GM19438 (cell line): ENCODE results near the gene KCNH3.
"Not testable (repeated sequence)": the region's sequence is repeated elsewhere in the genome, so short reads cannot be mapped to it uniquely, and the experiment has no call there.

Experiments used
- ATAC-seq: cut with Tn5 transposase; IDR thresholded peaks from one replicate; pipeline ENCODE4 v1.9.1; 2021; ENCODE audit warnings: low read depth; ENCODE audit not compliant: unreplicated experiment

KCNH3 gene

DNA sequence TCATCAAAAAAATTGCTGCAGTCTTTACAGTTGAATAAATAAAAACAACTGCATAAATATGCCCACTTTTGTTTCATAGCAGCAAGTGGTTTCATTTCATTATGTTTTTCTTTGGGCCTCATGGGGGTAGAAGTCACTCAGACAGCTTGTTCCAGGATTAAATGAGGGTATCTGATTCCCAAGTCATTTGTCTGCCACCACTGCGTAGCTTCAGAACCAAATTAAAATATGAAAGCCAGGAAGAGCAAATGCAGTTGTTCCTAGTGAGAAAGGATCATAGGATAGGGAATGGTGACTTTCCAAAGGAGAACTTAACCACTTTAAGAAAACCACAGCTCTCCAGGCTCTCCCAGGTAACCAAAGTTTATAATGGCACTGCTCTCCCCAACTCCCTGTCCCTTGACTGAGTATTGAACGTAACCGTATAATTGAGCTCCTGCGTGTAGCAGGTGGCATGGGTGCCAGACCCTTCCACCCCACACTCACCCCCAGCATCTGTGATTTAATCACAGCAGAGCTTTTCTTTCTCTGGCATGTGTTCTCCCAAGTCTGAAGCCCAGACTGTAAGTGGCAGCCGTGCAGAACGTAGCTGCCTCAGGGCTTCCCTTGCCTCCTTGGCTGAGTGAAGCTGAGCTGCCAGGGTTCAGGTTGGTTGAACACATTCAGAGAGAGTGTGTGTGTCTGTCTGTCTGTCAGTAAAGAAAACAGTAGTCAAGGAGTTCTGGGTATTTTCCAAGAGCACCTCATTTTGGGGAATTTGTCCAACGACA is 11.3 kb upstream of the KCNH3 start:
- ATAC-seq: no peak

DNA sequence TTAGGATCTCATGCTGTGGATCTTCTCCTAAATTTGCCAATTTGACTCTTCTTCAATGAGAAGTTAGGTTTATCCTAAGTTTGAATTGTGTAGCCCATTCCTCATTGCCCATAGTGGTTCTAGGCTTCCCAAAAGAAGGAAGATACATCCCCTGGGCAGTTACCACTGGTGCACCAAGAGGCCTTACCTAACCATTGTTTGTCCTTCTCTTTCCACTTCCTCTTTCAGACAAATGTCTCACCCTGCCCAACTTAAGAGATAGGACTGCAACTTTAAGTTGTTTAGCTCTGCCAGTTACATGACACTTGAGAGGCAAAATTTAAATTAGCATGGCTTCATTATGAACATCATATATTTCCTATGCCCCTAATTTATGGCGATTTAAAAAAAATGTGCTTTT is 9.4 kb upstream of the KCNH3 start:
- no peak for ATAC-seq

- no peak for ATAC-seq
Observed at GRCh38 chr12:49531745-49532144, 7.1 kb upstream of the KCNH3 start.

- no peak for ATAC-seq
Observed at GRCh38 chr12:49533331-49533730, 5.5 kb upstream of the KCNH3 start.

DNA sequence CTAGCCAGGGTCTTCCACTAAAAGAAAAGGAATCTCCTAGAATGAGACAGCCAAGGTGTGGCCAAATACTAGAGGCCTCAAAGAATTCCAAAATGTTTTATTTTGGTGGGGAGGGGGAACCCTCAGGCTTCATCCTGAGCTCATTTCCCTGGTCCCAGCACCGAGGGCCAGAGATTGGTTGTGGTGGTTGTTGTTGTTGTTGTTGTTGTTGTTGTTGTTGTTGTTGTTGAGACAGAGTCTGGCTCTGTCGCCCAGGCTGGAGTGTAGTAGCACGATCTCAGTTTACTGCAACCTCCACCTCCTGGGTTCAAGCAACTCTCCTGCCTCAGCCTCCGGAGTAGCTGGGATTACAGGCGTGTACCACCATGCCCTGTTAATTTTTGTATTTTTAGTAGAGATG is 4.7 kb upstream of the KCNH3 start:
- not testable (repeated sequence) for ATAC-seq

- ATAC-seq: no peak
Observed at GRCh38 chr12:49534731-49535278, 4.0 kb upstream of the KCNH3 start.

GRCh38 chr12:49535921-49536525 is 2.8 kb upstream of the KCNH3 start:
- ATAC-seq: no peak

DNA sequence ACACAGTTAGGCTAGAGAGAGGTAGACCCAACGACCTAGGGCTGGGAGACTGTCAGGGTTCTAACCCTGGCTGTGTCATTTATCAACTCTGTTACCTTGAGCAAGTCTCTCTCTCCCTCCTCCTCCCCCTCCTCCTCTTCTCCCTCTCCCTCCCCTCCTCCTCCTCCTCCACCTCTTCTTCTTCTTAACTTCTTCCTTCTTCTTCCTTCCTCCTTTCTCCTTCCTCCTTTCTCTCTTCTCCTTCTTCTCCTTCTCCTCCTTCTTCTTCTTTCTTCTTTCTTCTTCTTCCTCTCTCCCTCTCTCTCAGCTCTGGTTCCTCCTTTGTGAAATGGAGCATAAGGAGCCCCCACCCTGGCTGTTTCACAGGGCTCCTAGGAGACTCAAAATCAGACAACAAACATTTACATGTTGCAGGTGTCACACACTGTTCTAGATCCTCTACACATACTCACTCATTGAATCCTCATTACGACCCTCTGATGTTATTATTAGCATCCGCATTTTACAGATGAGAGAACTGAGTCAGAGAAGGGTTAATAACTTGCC is 2.2 kb upstream of the KCNH3 start:
- no peak for ATAC-seq

DNA sequence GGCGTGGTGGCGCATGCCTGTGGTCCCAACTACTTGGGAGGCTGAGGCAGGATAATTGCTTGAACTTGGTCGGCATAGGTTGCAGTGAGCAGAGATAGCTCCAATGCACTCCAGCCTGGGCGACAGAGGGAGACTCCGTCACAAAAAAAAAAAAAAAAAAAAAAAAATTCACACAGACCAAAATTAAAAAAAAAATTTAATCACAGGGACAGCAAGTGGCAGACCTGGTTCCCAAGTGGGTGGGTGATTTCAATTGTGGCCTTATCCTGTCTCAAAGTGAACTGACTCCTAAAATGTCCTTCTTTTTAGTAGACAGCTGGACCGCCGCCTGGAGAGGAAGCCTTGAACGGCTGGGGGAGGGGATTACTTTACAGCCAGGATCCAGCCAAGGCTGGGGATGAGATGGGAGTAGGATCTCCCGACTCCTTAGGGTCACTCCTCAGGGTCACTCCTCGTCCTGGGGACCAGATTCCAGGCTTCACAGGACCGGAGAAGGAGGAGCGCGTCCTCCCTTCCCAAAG is 1.5 kb upstream of the KCNH3 start:
- ATAC-seq: no peak

DNA sequence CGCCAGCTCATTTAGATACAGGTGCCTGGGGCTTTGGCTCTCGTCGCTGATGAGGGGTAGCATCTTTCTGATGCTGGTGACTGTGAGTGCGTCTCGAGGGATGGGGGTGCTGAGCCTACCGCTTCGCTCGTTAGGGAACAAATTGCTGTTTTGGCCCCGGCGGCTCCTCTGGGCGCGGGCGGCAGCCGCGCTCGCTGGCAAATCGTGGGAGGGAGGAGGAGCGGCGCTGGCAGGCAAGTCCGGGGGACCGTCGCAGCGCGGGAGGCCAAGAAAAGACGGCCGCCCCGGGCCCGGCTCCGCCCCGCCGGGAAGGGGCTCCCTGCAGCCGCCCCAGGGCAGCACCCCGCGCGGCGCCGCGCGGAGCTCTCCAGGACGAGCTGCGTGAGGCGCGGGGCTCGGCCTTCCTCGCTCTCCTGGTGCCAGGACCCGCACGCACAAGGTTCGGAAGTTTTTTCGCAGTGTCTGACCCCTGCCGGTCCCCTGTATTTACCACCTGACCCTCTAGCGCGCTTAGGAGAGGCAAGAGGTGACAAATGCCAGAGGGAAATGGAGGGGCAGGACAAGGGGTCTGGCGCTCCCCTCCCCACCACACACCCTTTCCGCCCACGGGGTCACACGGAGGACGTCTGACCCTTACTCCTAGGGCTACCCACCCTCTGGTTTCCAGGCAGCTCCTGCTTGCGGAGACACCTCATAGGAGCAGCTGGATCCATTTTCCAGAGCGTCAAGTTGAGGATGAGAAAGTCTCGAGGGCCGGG is 899 bp upstream of the KCNH3 start:
- no peak for ATAC-seq

- no peak for ATAC-seq
Observed at GRCh38 chr12:49539406-49540228, 787 bp downstream of the KCNH3 start.

DNA sequence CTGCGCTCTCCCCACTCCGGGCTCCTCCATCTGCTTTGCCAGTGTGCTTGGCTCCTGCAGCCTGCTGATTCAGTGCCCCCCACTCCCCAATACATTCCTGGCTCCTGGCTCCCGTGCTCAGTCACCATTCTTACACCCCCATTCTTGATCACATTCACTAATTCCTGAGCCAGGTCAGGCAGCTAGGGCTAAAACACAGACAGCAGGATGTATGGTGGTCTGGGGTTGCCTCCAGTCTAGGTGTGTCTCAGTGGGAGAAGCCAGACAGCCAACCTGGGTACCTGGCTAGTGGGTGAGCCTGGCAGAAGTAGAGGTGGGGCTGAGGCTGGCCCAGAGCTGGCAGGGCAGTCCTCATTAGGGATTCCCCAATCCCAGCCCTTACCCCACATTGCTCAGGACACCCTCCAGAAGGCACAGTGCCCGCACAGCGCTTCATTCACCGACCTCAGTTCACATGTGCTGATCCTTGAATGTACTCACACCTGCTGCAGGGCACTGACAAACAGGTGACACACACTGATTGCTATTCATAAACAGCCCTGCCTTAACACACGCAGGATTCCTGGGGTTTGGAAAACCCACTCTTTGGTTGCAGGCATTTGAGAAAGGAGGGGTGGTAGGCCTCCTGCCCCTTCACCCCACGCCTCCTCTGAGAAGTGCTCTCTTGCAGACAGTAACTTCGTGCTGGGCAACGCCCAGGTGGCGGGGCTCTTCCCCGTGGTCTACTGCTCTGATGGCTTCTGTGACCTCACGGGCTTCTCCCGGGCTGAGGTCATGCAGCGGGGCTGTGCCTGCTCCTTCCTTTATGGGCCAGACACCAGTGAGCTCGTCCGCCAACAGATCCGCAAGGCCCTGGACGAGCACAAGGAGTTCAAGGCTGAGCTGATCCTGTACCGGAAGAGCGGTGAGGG is 1.7 kb downstream of the KCNH3 start:
- ATAC-seq: no peak

- ATAC-seq: no peak
Observed at GRCh38 chr12:49541140-49541861, 2.5 kb downstream of the KCNH3 start.

DNA sequence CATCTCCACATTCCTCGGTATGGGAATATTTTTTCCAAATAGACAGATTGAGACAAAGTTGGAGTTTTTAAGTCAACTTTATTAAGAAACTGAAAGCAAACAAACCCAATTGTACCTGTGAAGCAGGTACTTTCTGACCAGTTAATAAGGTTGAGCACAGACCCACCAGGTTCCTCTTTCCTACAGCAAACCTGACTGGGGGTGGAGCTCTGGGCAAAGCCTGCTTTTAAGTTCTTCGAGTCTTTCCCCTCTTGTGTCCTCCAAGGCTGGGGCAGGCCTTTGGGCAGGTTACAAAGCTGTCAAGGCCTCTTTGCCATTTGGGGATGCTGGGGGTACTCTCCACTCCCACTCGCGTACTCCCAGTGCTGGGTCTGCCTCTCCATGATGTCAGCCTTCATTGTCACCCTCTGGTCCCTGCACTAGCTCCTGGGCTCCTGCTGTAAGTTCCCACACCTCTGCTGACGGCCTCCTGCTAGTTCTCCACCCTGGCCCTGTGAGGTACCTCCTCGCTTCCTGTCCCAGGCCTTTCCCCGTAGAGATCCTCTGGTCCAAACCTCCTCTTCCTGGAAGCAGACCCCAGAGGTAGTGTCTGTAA is 3.2 kb downstream of the KCNH3 start:
- no peak for ATAC-seq

DNA sequence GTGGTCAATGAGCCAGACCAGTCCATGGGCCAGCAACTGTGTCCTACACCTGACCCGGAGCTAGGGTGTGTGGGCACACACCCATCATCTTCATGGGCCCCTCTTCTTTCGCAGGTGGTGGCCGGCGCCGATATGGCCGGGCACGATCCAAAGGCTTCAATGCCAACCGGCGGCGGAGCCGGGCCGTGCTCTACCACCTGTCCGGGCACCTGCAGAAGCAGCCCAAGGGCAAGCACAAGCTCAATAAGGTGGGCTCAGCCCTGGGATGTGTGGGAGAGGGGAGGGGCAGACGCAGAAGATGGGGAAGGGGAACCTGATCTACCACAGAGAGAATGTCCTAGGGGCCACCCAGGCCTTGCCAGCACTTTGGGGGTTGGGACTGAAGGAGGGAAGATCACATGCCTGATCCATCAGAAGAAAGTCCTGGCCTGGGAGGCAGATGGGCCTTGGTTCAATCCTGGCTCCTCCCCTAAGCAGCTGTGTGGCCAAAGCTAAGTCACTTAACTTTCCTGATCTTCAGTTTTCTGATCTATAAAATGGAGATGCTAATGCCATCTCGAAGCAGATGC is 3.8 kb downstream of the KCNH3 start:
- no peak for ATAC-seq

- no peak for ATAC-seq
Observed at GRCh38 chr12:49543221-49543913, 4.5 kb downstream of the KCNH3 start.
